ENCODE results near the gene CPEB4. TPM values are rescaled to one million over a fixed set of nuclear protein-coding genes. Genes with fewer than 3 reads are reported as not detected.

CPEB4 gene
- total RNA-seq, 2 donors from 2014 or later = 9.4 to 11.3 TPM

DNA sequence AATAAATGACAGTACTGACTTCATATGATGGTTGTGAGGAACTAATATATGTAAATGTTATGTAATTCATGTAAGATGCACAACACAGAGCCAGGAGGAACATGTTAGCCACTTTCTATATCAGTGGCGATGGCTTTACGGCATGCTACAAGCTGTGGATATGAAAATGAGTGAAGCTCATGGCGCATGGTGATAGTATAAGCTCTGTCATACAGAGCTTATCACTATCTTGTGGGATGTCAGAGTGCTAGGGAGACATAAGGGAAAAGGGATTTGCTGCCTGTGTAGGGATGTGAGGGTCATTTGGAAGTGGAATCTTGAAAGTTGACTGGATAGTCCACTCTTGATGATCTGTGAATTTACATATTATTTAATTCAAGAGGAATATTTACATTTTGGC lies 13.6 kb downstream of the CPEB4 start:
- TF ChIP-seq, protein P1, sequence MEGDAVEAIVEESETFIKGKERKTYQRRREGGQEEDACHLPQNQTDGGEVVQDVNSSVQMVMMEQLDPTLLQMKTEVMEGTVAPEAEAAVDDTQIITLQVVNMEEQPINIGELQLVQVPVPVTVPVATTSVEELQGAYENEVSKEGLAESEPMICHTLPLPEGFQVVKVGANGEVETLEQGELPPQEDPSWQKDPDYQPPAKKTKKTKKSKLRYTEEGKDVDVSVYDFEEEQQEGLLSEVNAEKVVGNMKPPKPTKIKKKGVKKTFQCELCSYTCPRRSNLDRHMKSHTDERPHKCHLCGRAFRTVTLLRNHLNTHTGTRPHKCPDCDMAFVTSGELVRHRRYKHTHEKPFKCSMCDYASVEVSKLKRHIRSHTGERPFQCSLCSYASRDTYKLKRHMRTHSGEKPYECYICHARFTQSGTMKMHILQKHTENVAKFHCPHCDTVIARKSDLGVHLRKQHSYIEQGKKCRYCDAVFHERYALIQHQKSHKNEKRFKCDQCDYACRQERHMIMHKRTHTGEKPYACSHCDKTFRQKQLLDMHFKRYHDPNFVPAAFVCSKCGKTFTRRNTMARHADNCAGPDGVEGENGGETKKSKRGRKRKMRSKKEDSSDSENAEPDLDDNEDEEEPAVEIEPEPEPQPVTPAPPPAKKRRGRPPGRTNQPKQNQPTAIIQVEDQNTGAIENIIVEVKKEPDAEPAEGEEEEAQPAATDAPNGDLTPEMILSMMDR (conservative IDR thresholded peaks at IDR 0.05) = no peak
- H3K9me3 Mint-ChIP-seq = no peaks in the 10 kb centered on the region
- H3K36me3 ChIP-seq (ENCODE audit: control insufficient read depth, insufficient read depth, low read length) = no peaks in the 10 kb centered on the region
- H3K4me3 Mint-ChIP-seq = no peak overlapping the region
- no peak for DNase-seq
- no peaks in the 10 kb centered on the region for H3K9me3 ChIP-seq (ENCODE audit: control insufficient read depth, low read length)
- H3K27ac Mint-ChIP-seq = no peak overlapping the region
- H3K4me1 Mint-ChIP-seq = peaks cover 12% of the 10 kb centered on the region
- no peaks in the 10 kb centered on the region for H3K27me3 ChIP-seq (ENCODE audit: control insufficient read depth, insufficient read depth, low read length, poor library complexity, severe bottlenecking)
- no peak overlapping the region for H3K4me3 ChIP-seq (ENCODE audit: low read length)
- H3K27ac ChIP-seq (ENCODE audit: low read depth, low read length) = no peak overlapping the region
- no peaks in the 10 kb centered on the region for H3K36me3 Mint-ChIP-seq (ENCODE audit: low read depth)
- 96 to 100% methylated on average over 3 of the region's 3 CpGs for WGBS, 2 experiments (ENCODE audit: insufficient coverage in 1 of 2, insufficient read length in 1 of 2)
- no peaks in the 10 kb centered on the region for H3K27me3 Mint-ChIP-seq (ENCODE audit: insufficient read depth)
- no peak overlapping the region for H3K9ac ChIP-seq (ENCODE audit: extremely low read depth, low read length, poor library complexity, severe bottlenecking)
- no peaks in the 10 kb centered on the region for H3K4me1 ChIP-seq (ENCODE audit: control insufficient read depth, insufficient read depth, low read length)

DNA sequence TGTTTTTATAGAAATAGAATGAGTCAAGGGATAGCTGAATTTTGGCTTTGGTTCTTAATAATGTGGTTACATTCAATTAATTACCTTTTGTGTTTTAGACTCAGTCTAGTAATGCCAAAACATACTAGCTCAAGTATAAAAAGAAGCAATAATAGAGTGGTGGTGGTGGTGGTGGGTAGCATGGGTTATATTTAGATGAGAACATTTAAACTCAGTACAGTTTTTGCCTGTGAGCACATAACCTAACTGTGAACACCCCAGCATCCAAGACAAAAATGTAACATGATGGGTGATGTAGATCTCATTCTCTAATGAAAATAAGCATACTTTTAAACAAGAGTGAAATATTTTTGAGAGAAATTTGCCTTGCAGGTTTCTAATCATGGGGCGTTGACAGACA lies 14.2 kb downstream of the CPEB4 start:
- Histone ChIP-seq H3K9me3 (ENCODE audit: control insufficient read depth, low read length) (no peaks in the 10 kb centered on the region), H3K27ac (ENCODE audit: low read depth, low read length) (no peak overlapping the region), H3K9ac (ENCODE audit: extremely low read depth, low read length, poor library complexity, severe bottlenecking) (no peak overlapping the region), H3K27me3 (ENCODE audit: control insufficient read depth, insufficient read depth, low read length, poor library complexity, severe bottlenecking) (no peaks in the 10 kb centered on the region), H3K36me3 (ENCODE audit: control insufficient read depth, insufficient read depth, low read length) (no peaks in the 10 kb centered on the region), H3K4me3 (ENCODE audit: low read length) (no peak overlapping the region), H3K4me1 (ENCODE audit: control insufficient read depth, insufficient read depth, low read length) (no peaks in the 10 kb centered on the region)
- Mint-ChIP-seq H3K9me3 (no peaks in the 10 kb centered on the region), H3K36me3 (ENCODE audit: low read depth) (no peaks in the 10 kb centered on the region), H3K27ac (no peak overlapping the region), H3K4me3 (no peak overlapping the region), H3K27me3 (ENCODE audit: insufficient read depth) (no peaks in the 10 kb centered on the region), H3K4me1 (peaks cover 13% of the 10 kb centered on the region)
- DNase-seq = no peak
- 100% methylated on average over 1 of the region's 1 CpG; no CpG with 5 or more reads in 1 of the 2 experiments for WGBS, 2 experiments (ENCODE audit: insufficient coverage in 1 of 2, insufficient read length in 1 of 2)
- TF ChIP-seq, protein P1 (conservative IDR thresholded peaks at IDR 0.05) = no peak

DNA sequence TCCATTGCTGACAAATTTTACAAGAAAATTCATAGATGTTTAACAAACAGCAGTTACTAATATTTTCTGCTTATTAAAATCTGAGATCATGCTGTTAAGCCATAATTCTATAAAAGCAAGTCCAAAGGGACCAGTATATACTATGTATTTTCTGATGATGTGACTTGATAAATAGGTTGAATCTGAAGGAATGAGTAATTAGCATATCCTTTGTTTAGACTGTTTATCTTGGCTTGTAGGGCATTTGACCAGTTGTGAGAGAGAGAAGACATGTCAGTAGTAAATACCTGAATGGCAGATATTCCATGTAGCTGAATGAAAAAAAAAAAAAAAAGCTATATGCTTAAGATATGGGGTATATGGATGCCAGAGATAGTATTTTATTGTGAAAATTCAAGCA lies 14.6 kb downstream of the CPEB4 start:
- no peak overlapping the region for H3K27ac Mint-ChIP-seq

More for the DNA sequence above, 14.6 kb downstream of the CPEB4 start:
- no peaks in the 10 kb centered on the region for H3K27me3 ChIP-seq (ENCODE audit: control insufficient read depth, insufficient read depth, low read length, poor library complexity, severe bottlenecking)
- H3K27ac ChIP-seq (ENCODE audit: low read depth, low read length) = no peak overlapping the region
- no peaks in the 10 kb centered on the region for H3K9me3 ChIP-seq (ENCODE audit: control insufficient read depth, low read length)
- TF ChIP-seq, protein P1 (conservative IDR thresholded peaks at IDR 0.05) = no peak
- DNase-seq = no peak
- no peaks in the 10 kb centered on the region for H3K36me3 ChIP-seq (ENCODE audit: control insufficient read depth, insufficient read depth, low read length)
- Mint-ChIP-seq H3K4me3 (no peak overlapping the region), H3K27me3 (ENCODE audit: insufficient read depth) (no peaks in the 10 kb centered on the region), H3K36me3 (ENCODE audit: low read depth) (no peaks in the 10 kb centered on the region), H3K4me1 (peaks cover 17% of the 10 kb centered on the region), H3K9me3 (no peaks in the 10 kb centered on the region)
- no peaks in the 10 kb centered on the region for H3K4me1 ChIP-seq (ENCODE audit: control insufficient read depth, insufficient read depth, low read length)
- no peak overlapping the region for H3K9ac ChIP-seq (ENCODE audit: extremely low read depth, low read length, poor library complexity, severe bottlenecking)
- no peak overlapping the region for H3K4me3 ChIP-seq (ENCODE audit: low read length)

Data from endodermal cell (in vitro differentiated cells).